ENCODE measurements around the gene GNAS.

The GNAS gene

GRCh38 chr20:58842276-58842675 is 10.2 kb upstream of the GNAS start:
- Histone ChIP-seq H3K9ac (no peak overlapping the region), H3K4me2 (no peak overlapping the region), H3K36me3 (ENCODE audit: insufficient read depth) (no peaks in the 10 kb centered on the region), H3K4me3 (IDR thresholded peaks at IDR 0.05; ENCODE audit: insufficient read depth, low read depth, low read length) (no peak overlapping the region), H3K79me2 (ENCODE audit: insufficient read depth, low read depth) (no peaks in the 10 kb centered on the region), H3K27ac (no peak overlapping the region), H2AFZ (ENCODE audit: low read depth) (no peak overlapping the region), H3K4me1 (ENCODE audit: low read depth, poor library complexity, severe bottlenecking) (no peaks in the 10 kb centered on the region), H3K27me3 (ENCODE audit: insufficient read depth, low read depth) (no peaks in the 10 kb centered on the region), H4K20me1 (ENCODE audit: insufficient read depth) (no peaks in the 10 kb centered on the region)
- TF ChIP-seq CTCF (conservative IDR thresholded peaks at IDR 0.05; ENCODE audit: low read depth, low read length), result no peak

GRCh38 chr20:58843128-58843556 is 9.4 kb upstream of the GNAS start:
- no peak overlapping the region for H3K9ac ChIP-seq
- H3K4me2 ChIP-seq, result no peak overlapping the region
- no peak for TF ChIP-seq CTCF (conservative IDR thresholded peaks at IDR 0.05; ENCODE audit: low read depth, low read length)
- H3K36me3 ChIP-seq (ENCODE audit: insufficient read depth), result no peaks in the 10 kb centered on the region
- no peaks in the 10 kb centered on the region for H3K79me2 ChIP-seq (ENCODE audit: insufficient read depth, low read depth)
- no peaks in the 10 kb centered on the region for H4K20me1 ChIP-seq (ENCODE audit: insufficient read depth)
- H3K4me1 ChIP-seq (ENCODE audit: low read depth, poor library complexity, severe bottlenecking), result no peaks in the 10 kb centered on the region
- H3K27ac ChIP-seq, result no peak overlapping the region
- H3K27me3 ChIP-seq (ENCODE audit: insufficient read depth, low read depth), result no peaks in the 10 kb centered on the region
- no peak overlapping the region for H3K4me3 ChIP-seq (IDR thresholded peaks at IDR 0.05; ENCODE audit: insufficient read depth, low read depth, low read length)
- H2AFZ ChIP-seq (ENCODE audit: low read depth), result no peak overlapping the region

- no peaks in the 10 kb centered on the region for H3K36me3 ChIP-seq (ENCODE audit: insufficient read depth)
- H3K79me2 ChIP-seq (ENCODE audit: insufficient read depth, low read depth), result no peaks in the 10 kb centered on the region
- no peaks in the 10 kb centered on the region for H4K20me1 ChIP-seq (ENCODE audit: insufficient read depth)
- H3K4me3 ChIP-seq (IDR thresholded peaks at IDR 0.05; ENCODE audit: insufficient read depth, low read depth, low read length), result no peak overlapping the region
- H3K4me2 ChIP-seq, result no peak overlapping the region
- H2AFZ ChIP-seq (ENCODE audit: low read depth), result no peak overlapping the region
- H3K27ac ChIP-seq, result no peak overlapping the region
- no peaks in the 10 kb centered on the region for H3K4me1 ChIP-seq (ENCODE audit: low read depth, poor library complexity, severe bottlenecking)
- TF ChIP-seq CTCF (conservative IDR thresholded peaks at IDR 0.05; ENCODE audit: low read depth, low read length), result no peak
- no peak overlapping the region for H3K9ac ChIP-seq
- H3K27me3 ChIP-seq (ENCODE audit: insufficient read depth, low read depth), result no peaks in the 10 kb centered on the region
These were observed 6.8 kb upstream of the GNAS start for GRCh38 chr20:58845706-58846105.

GRCh38 chr20:58847463-58847862 is 5.1 kb upstream of the GNAS start:
- Histone ChIP-seq H3K27ac (no peak overlapping the region), H3K4me2 (no peak overlapping the region), H3K4me3 (IDR thresholded peaks at IDR 0.05; ENCODE audit: insufficient read depth, low read depth, low read length) (no peak overlapping the region), H4K20me1 (ENCODE audit: insufficient read depth) (no peaks in the 10 kb centered on the region), H3K4me1 (ENCODE audit: low read depth, poor library complexity, severe bottlenecking) (no peaks in the 10 kb centered on the region), H3K9ac (no peak overlapping the region), H2AFZ (ENCODE audit: low read depth) (no peak overlapping the region), H3K79me2 (ENCODE audit: insufficient read depth, low read depth) (no peaks in the 10 kb centered on the region), H3K36me3 (ENCODE audit: insufficient read depth) (no peaks in the 10 kb centered on the region), H3K27me3 (ENCODE audit: insufficient read depth, low read depth) (no peaks in the 10 kb centered on the region)
- TF ChIP-seq CTCF (conservative IDR thresholded peaks at IDR 0.05; ENCODE audit: low read depth, low read length), result no peak

Data from KMS-11 (cell line).